Colonic mucosa (tissue), 4 donors: Measurements from ENCODE around the gene UBE2R2. TPM values are rescaled to one million over a fixed set of nuclear protein-coding genes. Genes with fewer than 3 reads are reported as not detected.
A peak's percentile ranks its signal among the peaks of the same experiment; 100 is the strongest.
"Not testable (repeated sequence)": the region's sequence is repeated elsewhere in the genome, so short reads cannot be mapped to it uniquely, and the experiment has no call there.

ENCODE experiments used
- DNase-seq: peaks from one replicate; pipeline ENCODE4 v3.0.0-alpha.2; 2020
- H3K27ac ChIP-seq: fragments of 200-600 bp; one replicate; pipeline ENCODE4 v1.8.0; 2021
- H3K27me3 ChIP-seq: fragments of 200-600 bp; one replicate; pipeline ENCODE4 v1.8.0; 2021
- H3K36me3 ChIP-seq: fragments of 200-600 bp; one replicate; pipeline ENCODE4 v1.8.0; 2021
- H3K4me1 ChIP-seq: fragments of 200-600 bp; one replicate; pipeline ENCODE4 v1.8.0; 2021; ENCODE audit warnings: mild to moderate bottlenecking
- H3K4me3 ChIP-seq: fragments of 200-600 bp; one replicate; pipeline ENCODE4 v1.8.0; 2021
- H3K9ac ChIP-seq, 2 donors: one replicate each; pipeline ENCODE4 v1.7.0; 2013; ENCODE audit warnings: control low read depth in 2 of 2, low read depth in 2 of 2, low read length in 2 of 2
- H3K9me3 ChIP-seq: fragments of 200-600 bp; one replicate; pipeline ENCODE4 v1.8.0; 2021
- CTCF ChIP-seq: fragments of 200-600 bp; IDR thresholded peaks from one replicate; pipeline ENCODE4 v1.8.0; 2022; ENCODE audit warnings: antibody characterized with exemption, mild to moderate bottlenecking
- intact Hi-C: fragments of 100-400 bp; cut with DNase I; formaldehyde crosslinking; loops from one replicate; pipeline ENCODE4 v1.14.1; 2022
- total RNA-seq, 2 donors: library from RNA; stranded (reverse); fragmentation: NEBNext Ultra II Directional in 1 of 2; extraction: Animal tissue kit (Norgen Biotek cat#: 25700) in 1 of 2; gene quantifications; one replicate each; pipeline ENCODE4 v1.2.1, GENCODE V29; 2021
- donor health status: healthy.
- donor health status: DM: no; HTN: no; CAD: no.
- donor health status: DM: no; HTN: no; CAD: no.

The UBE2R2 gene
- total RNA-seq, 2 donors from 2014 or later, result 31.4 to 46.0 TPM

DNA sequence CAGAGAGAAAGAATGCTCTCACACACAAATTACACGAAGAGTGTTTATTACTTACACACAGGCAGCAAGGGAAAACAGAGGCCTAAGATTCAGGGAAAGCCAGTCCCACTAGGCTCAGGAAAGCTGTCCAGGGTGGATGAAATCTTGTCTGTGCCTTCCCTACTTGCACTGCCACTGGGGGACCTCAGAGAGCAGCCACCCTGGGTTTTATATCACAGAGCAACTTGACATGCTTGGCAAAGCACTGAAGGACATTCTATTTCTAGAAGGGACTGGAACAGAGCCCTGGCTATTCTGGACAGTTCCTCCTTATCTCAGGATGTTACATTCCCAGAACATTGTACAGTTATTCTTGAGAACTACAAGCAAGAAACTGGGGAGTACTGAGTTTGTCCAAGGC lies 29.1 kb upstream of the UBE2R2 start:
- no peak overlapping the region for H3K9ac ChIP-seq
- H3K4me1 ChIP-seq, result no peaks in the 10 kb centered on the region
- H3K9me3 ChIP-seq, result no peaks in the 10 kb centered on the region
- TF ChIP-seq CTCF, result no peak
- no peak overlapping the region for H3K27ac ChIP-seq
- no peaks in the 10 kb centered on the region for H3K27me3 ChIP-seq
- no peaks in the 10 kb centered on the region for H3K36me3 ChIP-seq
- intact Hi-C loops, result no loop called here
- no peak for DNase-seq
- H3K4me3 ChIP-seq, result no peak overlapping the region

GRCh38 chr9:33789429-33789828 lies 27.5 kb upstream of the UBE2R2 start:
- H3K4me1 ChIP-seq, H3K36me3 ChIP-seq, intact Hi-C loops, H3K4me3 ChIP-seq, H3K27me3 ChIP-seq, DNase-seq, H3K27ac ChIP-seq, H3K9ac ChIP-seq, H3K9me3 ChIP-seq: not testable (repeated sequence)

- DNase-seq, result peak; percentile 71
- TF ChIP-seq CTCF, result no peak
These were observed 25.8 kb upstream of the UBE2R2 start for GRCh38 chr9:33791117-33791516.

GRCh38 chr9:33793496-33793895 lies 23.5 kb upstream of the UBE2R2 start:
- H3K36me3 ChIP-seq, H3K4me1 ChIP-seq, H3K27ac ChIP-seq, H3K27me3 ChIP-seq, DNase-seq, intact Hi-C loops, H3K9me3 ChIP-seq, H3K9ac ChIP-seq, H3K4me3 ChIP-seq: not testable (repeated sequence)

More at GRCh38 chr9:33791117-33791516, 25.8 kb upstream of the UBE2R2 start:
- no peak overlapping the region for H3K4me3 ChIP-seq
- H3K27me3 ChIP-seq, result no peaks in the 10 kb centered on the region
- H3K27ac ChIP-seq, result no peak overlapping the region
- no peak overlapping the region for H3K9ac ChIP-seq
- H3K36me3 ChIP-seq, result no peaks in the 10 kb centered on the region
- H3K9me3 ChIP-seq, result no peaks in the 10 kb centered on the region
- intact Hi-C loops, result no loop called here
- no peaks in the 10 kb centered on the region for H3K4me1 ChIP-seq

- no peak for DNase-seq
- Histone ChIP-seq H3K9me3 (no peaks in the 10 kb centered on the region), H3K4me1 (no peaks in the 10 kb centered on the region), H3K9ac (no peak overlapping the region), H3K27ac (no peak overlapping the region), H3K4me3 (no peak overlapping the region), H3K36me3 (no peaks in the 10 kb centered on the region), H3K27me3 (no peaks in the 10 kb centered on the region)
- TF ChIP-seq CTCF, result no peak
- intact Hi-C loops, result no loop called here
These were observed 22.4 kb upstream of the UBE2R2 start for GRCh38 chr9:33794560-33794959.

- Histone ChIP-seq H3K4me1 (no peaks in the 10 kb centered on the region), H3K9me3 (no peaks in the 10 kb centered on the region), H3K36me3 (no peaks in the 10 kb centered on the region), H3K27ac (no peak within 1 kb of the TSS), H3K27me3 (no peaks in the 10 kb centered on the region), H3K4me3 (no peak within 1 kb of the TSS), H3K9ac (no peak within 1 kb of the TSS)
- intact Hi-C loops, result no loop called here
- DNase-seq, result no peak
- no peak for TF ChIP-seq CTCF
These were observed 21.7 kb upstream of the UBE2R2 start, which contains the start of gene PRSS3 for GRCh38 chr9:33795281-33795680. PRSS3 (plus strand) TSS chr9:33795561; CDS start chr9:33795574, 13 bp downstream.

- no peaks in the 10 kb centered on the region for H3K9me3 ChIP-seq
- H3K27ac ChIP-seq, result no peak overlapping the region
- H3K27me3 ChIP-seq, result no peaks in the 10 kb centered on the region
- peak; percentile 46 for DNase-seq
- no peak overlapping the region for H3K9ac ChIP-seq
- intact Hi-C loops, result no loop called here
- no peak overlapping the region for H3K4me3 ChIP-seq
- H3K4me1 ChIP-seq, result no peaks in the 10 kb centered on the region
- H3K36me3 ChIP-seq, result no peaks in the 10 kb centered on the region
- TF ChIP-seq CTCF, result no peak
These were observed 21.1 kb upstream of the UBE2R2 start for GRCh38 chr9:33795819-33796218.

GRCh38 chr9:33796679-33797078 lies 20.3 kb upstream of the UBE2R2 start:
- H3K27me3 ChIP-seq, H3K9ac ChIP-seq, intact Hi-C loops, H3K27ac ChIP-seq, H3K9me3 ChIP-seq, H3K4me3 ChIP-seq, H3K36me3 ChIP-seq, H3K4me1 ChIP-seq, DNase-seq: not testable (repeated sequence)
